Measurements from ENCODE around the gene ENPP3.
A peak's percentile ranks its signal among the peaks of the same experiment; 100 is the strongest.

Gene ENPP3

GRCh38 chr6:131654326-131654725 lies 17.2 kb downstream of the ENPP3 start:
- FAIRE-seq = no peak
- TF ChIP-seq POLR2A (IDR thresholded peaks at IDR 0.05; ENCODE audit: low read depth, low read length) = no peak
- no peak for DNase-seq (ENCODE audit: insufficient read length, low spot score)

- TF ChIP-seq POLR2A (IDR thresholded peaks at IDR 0.05; ENCODE audit: low read depth, low read length) = no peak
- FAIRE-seq (no peak), DNase-seq (ENCODE audit: insufficient read length, low spot score) (no peak)
Measured at GRCh38 chr6:131655387-131655786, 18.3 kb downstream of the ENPP3 start.

DNA sequence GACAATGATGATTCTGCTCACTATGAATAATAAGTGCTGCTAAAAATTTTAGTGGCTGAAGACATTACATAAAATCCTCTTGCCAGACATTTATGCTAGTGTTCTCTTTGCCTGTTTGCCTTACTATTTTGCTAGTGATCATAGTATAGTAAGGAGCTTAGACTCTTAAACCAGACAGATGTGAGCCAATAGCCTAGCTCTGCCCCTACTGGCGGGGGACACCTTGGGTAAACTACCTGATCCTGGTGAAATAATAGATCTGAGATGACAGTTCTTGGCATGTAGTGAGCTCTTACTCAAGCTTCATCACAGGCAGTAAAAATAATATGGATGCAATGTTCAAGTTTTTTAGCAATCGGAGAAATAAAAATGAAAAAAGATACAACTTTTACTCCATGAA lies 18.8 kb downstream of the ENPP3 start:
- no peak for FAIRE-seq
- no peak for TF ChIP-seq POLR2A (IDR thresholded peaks at IDR 0.05; ENCODE audit: low read depth, low read length)

GRCh38 chr6:131656667-131657066 lies 19.6 kb downstream of the ENPP3 start:
- TF ChIP-seq POLR2A (IDR thresholded peaks at IDR 0.05; ENCODE audit: low read depth, low read length) = no peak
- FAIRE-seq = no peak
- no peak for DNase-seq (ENCODE audit: insufficient read length, low spot score)

More for the DNA sequence above, 18.8 kb downstream of the ENPP3 start:
- no peak for DNase-seq (ENCODE audit: insufficient read length, low spot score)

- no peak for TF ChIP-seq POLR2A (IDR thresholded peaks at IDR 0.05; ENCODE audit: low read depth, low read length)
- no peak for FAIRE-seq
- no peak for DNase-seq (ENCODE audit: insufficient read length, low spot score)
Measured at GRCh38 chr6:131657222-131657621, 20.1 kb downstream of the ENPP3 start.

GRCh38 chr6:131657630-131658111 lies 20.6 kb downstream of the ENPP3 start:
- no peak for TF ChIP-seq POLR2A (IDR thresholded peaks at IDR 0.05; ENCODE audit: low read depth, low read length)
- no peak for FAIRE-seq
- no peak for DNase-seq (ENCODE audit: insufficient read length, low spot score)

DNA sequence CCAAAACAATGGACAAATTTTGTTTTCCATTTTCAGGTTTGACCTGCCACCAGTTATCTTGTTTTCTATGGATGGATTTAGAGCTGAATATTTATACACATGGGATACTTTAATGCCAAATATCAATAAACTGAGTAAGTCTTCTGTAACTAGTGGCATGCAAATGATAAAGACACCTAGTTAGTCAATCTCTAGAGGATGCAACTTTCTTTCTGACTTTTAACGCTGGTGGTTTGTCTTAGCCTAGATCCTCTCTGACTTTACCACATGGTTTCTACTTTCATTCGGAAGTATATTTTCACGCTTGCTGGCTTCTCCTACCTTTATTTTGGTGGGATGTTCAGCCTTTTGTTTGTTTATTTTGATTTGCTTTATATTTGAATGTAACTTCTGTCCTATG lies 21.2 kb downstream of the ENPP3 start:
- FAIRE-seq (no peak), DNase-seq (ENCODE audit: insufficient read length, low spot score) (no peak)
- TF ChIP-seq POLR2A (IDR thresholded peaks at IDR 0.05; ENCODE audit: low read depth, low read length) = no peak

- DNase-seq (ENCODE audit: insufficient read length, low spot score) (no peak), FAIRE-seq (peak; percentile 90)
Measured at GRCh38 chr6:131660195-131660594, 23.1 kb downstream of the ENPP3 start.

GRCh38 chr6:131663578-131664165 lies 26.6 kb downstream of the ENPP3 start:
- DNase-seq (ENCODE audit: insufficient read length, low spot score) (no peak), FAIRE-seq (no peak)
- TF ChIP-seq POLR2A (IDR thresholded peaks at IDR 0.05; ENCODE audit: low read depth, low read length) = no peak

More at GRCh38 chr6:131660195-131660594, 23.1 kb downstream of the ENPP3 start:
- no peak for TF ChIP-seq POLR2A (IDR thresholded peaks at IDR 0.05; ENCODE audit: low read depth, low read length)

GRCh38 chr6:131669891-131670290 lies 32.8 kb downstream of the ENPP3 start:
- TF ChIP-seq POLR2A (IDR thresholded peaks at IDR 0.05; ENCODE audit: low read depth, low read length) = no peak
- DNase-seq (ENCODE audit: insufficient read length, low spot score) = no peak
- FAIRE-seq = no peak

- no peak for TF ChIP-seq POLR2A (IDR thresholded peaks at IDR 0.05; ENCODE audit: low read depth, low read length)
- no peak for DNase-seq (ENCODE audit: insufficient read length, low spot score)
- FAIRE-seq = no peak
Measured at GRCh38 chr6:131673184-131673583, 36.1 kb downstream of the ENPP3 start.

- FAIRE-seq (no peak), DNase-seq (ENCODE audit: insufficient read length, low spot score) (no peak)
Measured at GRCh38 chr6:131678442-131678841, 41.3 kb downstream of the ENPP3 start.

GRCh38 chr6:131680868-131681267 lies 43.8 kb downstream of the ENPP3 start:
- FAIRE-seq = no peak
- no peak for DNase-seq (ENCODE audit: insufficient read length, low spot score)
- TF ChIP-seq POLR2A (IDR thresholded peaks at IDR 0.05; ENCODE audit: low read depth, low read length) = no peak

More at GRCh38 chr6:131678442-131678841, 41.3 kb downstream of the ENPP3 start:
- TF ChIP-seq POLR2A (IDR thresholded peaks at IDR 0.05; ENCODE audit: low read depth, low read length) = no peak

GRCh38 chr6:131681585-131681984 lies 44.5 kb downstream of the ENPP3 start:
- TF ChIP-seq POLR2A (IDR thresholded peaks at IDR 0.05; ENCODE audit: low read depth, low read length) = no peak
- FAIRE-seq = no peak
- no peak for DNase-seq (ENCODE audit: insufficient read length, low spot score)

DNA sequence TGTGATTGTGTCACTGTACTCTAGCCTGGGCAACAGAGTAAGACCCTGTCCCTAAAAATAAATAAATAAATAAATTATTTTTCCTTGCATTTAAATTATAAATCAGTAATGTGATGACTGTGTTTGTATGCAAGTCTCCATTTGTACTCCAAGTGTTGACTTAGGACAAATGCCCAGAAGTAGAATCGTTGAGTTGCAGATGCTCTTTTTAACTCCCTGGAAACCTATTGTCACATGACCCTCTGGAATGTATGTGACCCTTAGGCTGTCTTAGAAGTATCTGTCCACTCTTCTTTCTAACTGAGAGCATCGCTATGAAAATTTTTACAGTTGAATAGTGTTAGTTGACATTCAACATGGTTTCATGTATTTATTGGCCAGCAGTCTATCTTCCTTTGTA lies 45.3 kb downstream of the ENPP3 start:
- FAIRE-seq = no peak

More for the DNA sequence above, 45.3 kb downstream of the ENPP3 start:
- DNase-seq (ENCODE audit: insufficient read length, low spot score) = no peak
- TF ChIP-seq POLR2A (IDR thresholded peaks at IDR 0.05; ENCODE audit: low read depth, low read length) = no peak

Measured in H54 (cell line).